ENCODE results near the gene NHSL1.

NHSL1 gene

DNA sequence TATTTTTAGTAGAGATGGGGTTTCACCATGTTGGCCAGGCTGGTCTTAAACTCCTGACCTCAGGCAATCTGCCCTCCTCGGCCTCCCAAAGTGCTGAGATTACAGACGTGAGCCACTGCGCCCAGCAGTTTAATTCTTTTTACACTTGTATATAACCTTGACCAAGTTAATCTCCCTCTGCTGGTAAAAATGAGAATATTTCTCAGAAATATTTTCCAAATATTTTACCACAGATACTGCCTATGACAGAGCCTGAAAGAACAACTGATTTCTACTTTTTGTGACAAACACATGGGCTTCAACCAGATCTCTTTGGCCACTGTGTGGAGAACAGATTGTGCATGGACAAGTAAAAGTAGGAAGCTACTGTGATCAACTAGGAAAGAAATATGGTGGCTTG, 21.2 kb upstream of the NHSL1 start:
- FAIRE-seq: no peak
- no peak for DNase-seq (ENCODE audit: insufficient read length)
- TF ChIP-seq POLR2A (IDR thresholded peaks at IDR 0.05; ENCODE audit: low read depth, low read length) (no peak), TAF1 (IDR thresholded peaks at IDR 0.05; ENCODE audit: borderline replicate concordance, low read depth, low read length) (no peak), POLR2AphosphoS5 (IDR thresholded peaks at IDR 0.05; ENCODE audit: low read depth, low read length) (no peak)

DNA sequence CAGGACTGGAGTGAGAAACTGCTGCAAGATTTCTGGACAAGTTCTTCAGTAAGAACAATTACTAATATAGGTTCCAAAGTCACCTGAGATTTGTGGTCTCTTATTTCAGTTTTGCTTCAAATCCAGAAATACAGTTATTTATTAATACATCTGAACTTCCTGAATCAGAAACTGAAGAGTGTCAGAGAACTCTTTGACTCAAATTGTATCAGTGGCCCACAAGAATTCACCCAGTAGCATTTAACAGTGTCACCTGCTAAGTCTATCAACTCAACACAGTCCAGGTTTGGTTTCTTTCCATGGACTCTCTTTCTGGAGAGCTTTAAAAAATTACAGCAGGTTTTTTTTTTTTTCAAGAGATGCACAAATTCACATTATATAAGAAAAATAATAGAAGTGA, 18.8 kb upstream of the NHSL1 start:
- FAIRE-seq: no peak
- no peak for TF ChIP-seq TAF1 (IDR thresholded peaks at IDR 0.05; ENCODE audit: borderline replicate concordance, low read depth, low read length)
- no peak for TF ChIP-seq POLR2AphosphoS5 (IDR thresholded peaks at IDR 0.05; ENCODE audit: low read depth, low read length)
- TF ChIP-seq POLR2A (IDR thresholded peaks at IDR 0.05; ENCODE audit: low read depth, low read length): no peak
- no peak for DNase-seq (ENCODE audit: insufficient read length)

DNA sequence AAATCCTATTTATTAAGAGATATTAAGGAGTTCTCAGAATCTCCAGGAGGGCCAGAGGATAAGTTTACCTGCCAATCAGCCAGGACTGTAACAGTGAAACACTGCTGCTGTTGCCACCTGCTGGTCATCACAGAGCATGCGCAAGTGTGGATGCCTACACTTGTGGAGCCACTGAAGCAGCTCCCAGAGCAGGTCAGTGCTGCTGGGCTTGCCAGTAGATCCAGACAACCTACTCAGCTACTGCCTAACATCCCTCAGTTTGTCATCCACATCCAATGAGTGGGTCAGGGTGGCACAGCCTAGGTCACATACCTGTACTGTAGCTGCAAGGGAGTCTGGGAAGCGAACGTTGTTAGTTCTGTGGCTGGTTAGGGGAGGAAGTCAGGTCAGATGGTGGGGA, 18.3 kb upstream of the NHSL1 start:
- DNase-seq (ENCODE audit: insufficient read length): peak; percentile 13
- FAIRE-seq: peak; percentile 51
- TF ChIP-seq TAF1 (IDR thresholded peaks at IDR 0.05; ENCODE audit: borderline replicate concordance, low read depth, low read length) (no peak), POLR2AphosphoS5 (IDR thresholded peaks at IDR 0.05; ENCODE audit: low read depth, low read length) (no peak), POLR2A (IDR thresholded peaks at IDR 0.05; ENCODE audit: low read depth, low read length) (no peak)

DNA sequence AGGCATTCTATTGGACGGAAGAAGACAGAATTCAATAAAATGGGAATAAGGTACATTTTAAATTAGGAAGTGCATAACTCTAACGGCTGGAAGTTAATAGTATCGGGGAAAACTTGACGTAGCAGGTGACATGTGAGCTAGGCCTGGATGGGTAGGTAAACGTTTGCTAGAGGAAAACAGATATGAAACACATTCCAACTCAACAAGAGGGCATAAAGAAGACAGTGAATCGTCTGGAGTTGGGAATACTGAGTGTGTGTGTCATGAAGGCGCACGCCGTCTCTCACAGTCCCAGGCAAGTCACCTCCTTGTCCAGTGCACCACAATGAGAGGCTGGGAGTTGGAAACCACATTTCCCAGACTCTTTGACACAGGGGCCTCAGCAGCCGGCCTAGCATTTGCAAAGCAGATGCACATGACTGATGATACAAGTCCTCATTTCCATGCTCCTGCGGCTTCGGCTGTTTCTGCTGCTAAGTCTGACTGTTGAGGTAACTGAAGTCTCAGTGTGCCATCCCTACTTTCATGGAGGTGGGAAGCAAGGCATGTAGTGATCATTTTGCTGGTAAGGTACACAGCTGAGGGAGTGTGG, 16.5 kb upstream of the NHSL1 start:
- DNase-seq (ENCODE audit: insufficient read length): no peak
- no peak for FAIRE-seq
- no peak for TF ChIP-seq TAF1 (IDR thresholded peaks at IDR 0.05; ENCODE audit: borderline replicate concordance, low read depth, low read length)
- no peak for TF ChIP-seq POLR2AphosphoS5 (IDR thresholded peaks at IDR 0.05; ENCODE audit: low read depth, low read length)
- TF ChIP-seq POLR2A (IDR thresholded peaks at IDR 0.05; ENCODE audit: low read depth, low read length): no peak

DNA sequence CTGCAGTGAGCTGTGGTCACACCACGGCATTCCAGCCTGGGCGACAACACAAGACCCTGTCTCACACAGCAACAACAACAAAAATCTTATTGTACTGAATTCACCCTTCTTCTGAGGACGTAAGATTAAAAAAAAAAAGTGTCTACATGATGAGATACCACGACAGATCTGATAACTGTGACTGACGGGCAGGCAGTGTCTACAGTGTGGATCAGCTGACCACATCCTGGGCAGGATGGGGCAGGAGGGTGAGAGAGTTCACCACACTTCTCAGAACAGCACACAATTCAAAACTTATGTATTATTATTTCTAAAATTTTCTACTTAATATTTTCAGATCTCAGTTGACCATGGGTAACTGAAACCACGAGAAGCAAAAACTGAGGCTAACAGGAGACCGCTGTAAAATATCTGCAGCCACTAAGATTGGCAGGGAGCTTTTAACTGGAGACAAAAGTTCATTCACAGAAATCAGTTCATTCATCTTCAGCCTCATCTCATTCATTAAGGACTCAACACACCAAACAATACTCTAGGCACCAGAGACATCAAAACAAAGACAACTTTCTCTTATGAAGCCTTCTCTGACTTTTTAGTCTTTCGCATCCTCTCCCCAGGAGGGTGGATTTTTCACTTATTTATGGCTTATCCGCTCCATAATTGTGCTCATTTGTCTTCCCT, 15.7 kb upstream of the NHSL1 start:
- TF ChIP-seq POLR2AphosphoS5 (IDR thresholded peaks at IDR 0.05; ENCODE audit: low read depth, low read length) (no peak), TAF1 (IDR thresholded peaks at IDR 0.05; ENCODE audit: borderline replicate concordance, low read depth, low read length) (no peak), POLR2A (IDR thresholded peaks at IDR 0.05; ENCODE audit: low read depth, low read length) (no peak)
- FAIRE-seq (no peak), DNase-seq (ENCODE audit: insufficient read length) (no peak)

DNA sequence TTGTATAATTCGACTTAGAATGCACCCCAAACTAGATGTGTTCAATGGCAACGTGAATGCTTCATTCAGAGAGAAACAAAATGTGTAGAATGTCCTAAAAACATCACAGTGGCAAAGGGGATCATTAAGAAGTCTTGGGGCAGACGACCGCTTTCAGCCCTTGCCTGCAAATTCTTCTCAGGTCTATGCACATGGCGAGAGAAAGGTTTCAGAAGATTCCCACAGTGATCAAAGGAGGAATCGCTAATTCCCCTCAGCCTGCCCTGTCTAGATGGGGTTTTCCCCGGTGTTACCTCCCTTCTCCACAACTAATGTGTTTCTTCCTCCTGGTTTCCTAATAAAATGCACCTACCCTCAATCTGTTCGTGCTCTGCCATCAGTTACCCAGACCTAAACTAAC, 13.3 kb upstream of the NHSL1 start:
- FAIRE-seq: no peak
- TF ChIP-seq TAF1 (IDR thresholded peaks at IDR 0.05; ENCODE audit: borderline replicate concordance, low read depth, low read length) (no peak), POLR2A (IDR thresholded peaks at IDR 0.05; ENCODE audit: low read depth, low read length) (no peak), POLR2AphosphoS5 (IDR thresholded peaks at IDR 0.05; ENCODE audit: low read depth, low read length) (no peak)
- DNase-seq (ENCODE audit: insufficient read length): no peak

DNA sequence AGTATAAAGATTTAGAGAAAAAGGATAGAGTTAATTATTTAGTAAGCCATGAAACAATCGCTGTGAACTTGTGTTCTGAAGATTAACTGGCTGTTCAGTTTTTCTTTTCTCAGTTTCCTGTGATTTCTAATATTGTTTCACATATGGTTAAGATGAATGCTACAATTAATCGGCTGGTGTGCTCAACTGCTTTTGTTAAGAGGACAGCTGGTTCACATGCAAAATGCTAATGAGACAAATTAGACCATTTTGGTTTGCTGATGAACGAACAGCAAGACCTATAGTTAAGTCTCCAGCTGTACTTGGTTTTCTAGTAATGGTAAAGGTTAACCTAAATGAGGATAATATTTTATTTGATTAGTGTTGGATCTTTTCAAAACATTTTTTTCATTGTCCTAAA, 10.8 kb upstream of the NHSL1 start:
- FAIRE-seq: no peak
- no peak for TF ChIP-seq TAF1 (IDR thresholded peaks at IDR 0.05; ENCODE audit: borderline replicate concordance, low read depth, low read length)
- TF ChIP-seq POLR2AphosphoS5 (IDR thresholded peaks at IDR 0.05; ENCODE audit: low read depth, low read length): no peak
- no peak for TF ChIP-seq POLR2A (IDR thresholded peaks at IDR 0.05; ENCODE audit: low read depth, low read length)
- no peak for DNase-seq (ENCODE audit: insufficient read length)

DNA sequence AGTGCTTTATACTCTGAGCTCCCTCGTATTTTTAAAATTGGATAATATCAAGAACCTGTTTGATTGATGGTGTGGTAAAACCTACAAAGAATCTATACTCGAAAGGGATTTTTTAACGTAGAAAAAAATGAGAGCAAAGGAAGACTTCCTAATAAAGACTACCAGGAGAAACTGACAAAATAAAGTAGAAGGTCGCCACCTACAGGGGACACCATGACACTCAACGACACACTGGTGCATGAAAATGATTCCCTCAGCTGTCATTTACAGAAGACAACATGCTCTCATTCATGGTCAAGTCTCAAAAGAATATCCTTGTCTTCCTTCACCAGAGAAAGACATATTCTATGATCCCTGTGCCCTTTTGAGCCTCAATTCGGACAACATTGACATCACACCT, 10.1 kb upstream of the NHSL1 start:
- FAIRE-seq (peak; percentile 74), DNase-seq (ENCODE audit: insufficient read length) (no peak)
- TF ChIP-seq POLR2A (IDR thresholded peaks at IDR 0.05; ENCODE audit: low read depth, low read length) (no peak), TAF1 (IDR thresholded peaks at IDR 0.05; ENCODE audit: borderline replicate concordance, low read depth, low read length) (no peak), POLR2AphosphoS5 (IDR thresholded peaks at IDR 0.05; ENCODE audit: low read depth, low read length) (no peak)

DNA sequence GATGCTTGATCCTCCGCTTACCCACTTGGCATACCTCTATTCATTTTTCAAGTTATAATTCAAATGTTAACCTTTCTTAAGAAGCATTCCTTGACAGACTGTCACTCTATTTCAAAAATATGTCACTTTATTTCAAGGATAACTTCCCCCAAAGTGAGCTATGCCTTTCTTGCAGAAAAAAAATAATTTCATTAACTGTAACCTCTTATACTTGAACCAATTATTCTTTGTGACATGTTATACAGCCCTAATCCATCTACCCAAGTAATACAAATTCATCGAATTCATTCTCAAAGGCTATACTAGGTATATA, 9.3 kb upstream of the NHSL1 start:
- DNase-seq (ENCODE audit: insufficient read length) (no peak), FAIRE-seq (no peak)
- TF ChIP-seq POLR2A (IDR thresholded peaks at IDR 0.05; ENCODE audit: low read depth, low read length) (no peak), POLR2AphosphoS5 (IDR thresholded peaks at IDR 0.05; ENCODE audit: low read depth, low read length) (no peak), TAF1 (IDR thresholded peaks at IDR 0.05; ENCODE audit: borderline replicate concordance, low read depth, low read length) (no peak)

DNA sequence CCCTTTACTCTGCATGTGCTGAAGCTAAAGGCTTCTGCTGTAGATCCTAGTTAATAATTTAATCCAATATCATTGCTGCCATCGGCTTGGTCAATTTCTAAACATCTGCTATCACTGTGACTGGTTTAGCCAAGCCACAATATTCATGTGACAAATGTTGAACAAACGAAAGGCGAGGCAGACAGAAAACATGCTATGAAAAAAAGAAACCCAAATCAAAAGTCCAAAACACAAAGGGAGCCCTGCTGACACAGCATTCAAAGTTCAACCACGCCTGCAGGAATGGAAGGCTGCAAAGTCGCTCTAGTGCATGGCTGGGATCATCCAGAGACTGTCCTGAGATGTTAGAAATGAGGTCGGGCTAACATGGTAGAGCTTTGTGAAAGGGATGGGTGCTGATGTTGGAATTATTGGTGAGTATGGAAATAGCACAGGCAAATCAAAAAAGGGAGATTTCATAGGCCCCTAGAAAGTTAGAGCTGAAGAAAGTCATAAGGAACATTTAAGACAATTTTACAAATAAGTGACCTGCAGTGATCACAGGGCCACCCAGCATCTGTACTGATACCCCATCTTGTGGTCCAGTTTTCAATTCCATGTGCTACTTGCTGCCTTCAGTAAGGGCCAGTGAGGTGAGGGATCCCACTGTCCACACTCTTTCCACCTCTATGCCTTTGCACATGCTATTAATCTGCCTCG, 8.8 kb upstream of the NHSL1 start:
- TF ChIP-seq POLR2AphosphoS5 (IDR thresholded peaks at IDR 0.05; ENCODE audit: low read depth, low read length) (no peak), POLR2A (IDR thresholded peaks at IDR 0.05; ENCODE audit: low read depth, low read length) (no peak), TAF1 (IDR thresholded peaks at IDR 0.05; ENCODE audit: borderline replicate concordance, low read depth, low read length) (no peak)
- DNase-seq (ENCODE audit: insufficient read length) (no peak), FAIRE-seq (no peak)

DNA sequence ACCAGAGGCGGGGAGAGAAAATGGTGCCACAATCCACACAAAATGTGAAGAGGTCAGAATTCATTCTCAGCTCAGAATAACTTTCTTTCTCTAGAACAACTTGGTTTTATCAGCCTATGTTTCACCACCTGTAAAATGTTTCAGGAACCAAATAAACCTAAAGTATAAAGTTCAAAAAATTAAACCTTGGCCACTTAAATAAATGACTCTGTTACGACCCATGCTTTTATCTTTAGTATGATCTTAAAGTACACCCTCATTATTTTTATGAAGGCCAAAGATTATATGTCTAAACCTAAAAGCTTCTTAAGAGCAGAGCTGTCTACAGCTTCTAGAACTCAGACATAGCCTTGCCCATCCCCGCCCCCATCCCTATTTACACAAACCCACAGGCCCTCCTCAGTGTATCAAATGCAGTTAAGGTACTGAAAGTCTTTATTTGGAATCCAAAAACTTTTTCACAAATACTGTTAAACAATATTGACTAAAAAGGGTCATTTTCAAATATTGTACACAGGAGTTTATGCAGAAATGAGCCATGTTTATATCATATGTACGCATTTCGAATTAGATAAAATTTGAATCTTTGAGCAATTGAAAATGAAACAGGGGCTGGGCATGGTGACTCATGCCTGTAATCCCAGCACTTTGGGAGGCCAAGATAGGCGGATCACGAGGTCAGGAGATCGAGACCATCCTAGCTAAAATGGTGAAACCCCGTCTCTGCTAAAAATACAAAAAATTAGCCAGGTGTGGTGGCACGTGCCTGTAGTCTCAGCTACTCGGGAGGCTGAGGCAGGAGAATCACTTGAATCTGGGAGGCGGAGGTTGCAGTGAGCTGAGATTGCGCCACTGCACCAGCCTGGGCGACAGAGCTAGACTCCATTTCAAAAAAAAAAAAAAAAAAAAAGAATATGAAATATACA, 5.7 kb upstream of the NHSL1 start:
- FAIRE-seq (no peak), DNase-seq (ENCODE audit: insufficient read length) (no peak)
- TF ChIP-seq POLR2AphosphoS5 (IDR thresholded peaks at IDR 0.05; ENCODE audit: low read depth, low read length): no peak

All from GM12892 (cell line).